Occipital lobe (tissue), 2 donors: ENCODE measurements around the gene NFU1. TPM values are rescaled to one million over a fixed set of nuclear protein-coding genes. Genes with fewer than 3 reads are reported as not detected.
"Not testable (repeated sequence)": the region's sequence is repeated elsewhere in the genome, so short reads cannot be mapped to it uniquely, and the experiment has no call there.

Source experiments
- DNase-seq: peaks from one replicate; lab custom pipeline; 2025; lab: John Stamatoyannopoulos, UW
- total RNA-seq: library from RNA; depleted of rRNA; stranded (reverse); fragments of >200 nt; gene quantifications from one replicate; pipeline ENCODE4 v1.2.3, GENCODE V29; 2014

The NFU1 gene
- total RNA-seq, 1 donor from 2014 or later, result 51.5 TPM

DNA sequence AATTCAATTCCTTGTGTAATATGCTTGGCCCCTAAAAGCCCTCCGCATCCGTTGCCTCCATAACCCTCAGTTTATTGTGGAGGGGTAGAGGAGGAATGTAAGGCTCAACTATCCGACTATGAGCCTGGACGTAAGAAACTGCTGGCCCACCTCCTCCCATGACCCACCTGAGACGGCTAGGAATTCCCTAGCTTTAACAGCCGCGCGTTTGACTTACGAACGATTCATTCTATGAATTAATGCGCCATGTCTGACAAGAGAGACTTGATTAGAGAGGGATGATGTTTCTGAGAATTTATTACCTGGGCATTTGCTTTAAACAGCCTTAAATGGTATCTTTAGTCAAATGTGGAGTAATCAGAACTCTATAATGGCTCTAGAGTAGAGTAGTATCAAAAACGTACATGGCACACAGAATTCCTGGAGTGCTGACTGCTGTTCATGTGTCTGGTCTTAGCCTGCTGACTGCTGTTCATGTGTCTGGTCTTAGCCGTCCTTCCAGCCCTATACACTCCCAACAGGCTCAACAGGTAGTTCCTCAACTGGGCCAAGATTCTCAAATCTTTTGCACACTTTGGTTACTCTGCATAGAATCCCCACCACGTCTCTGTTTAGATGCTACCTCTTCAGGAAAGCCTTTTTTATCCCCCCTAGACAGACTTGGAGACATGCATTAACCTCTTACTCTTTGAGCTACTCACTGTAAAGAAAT is 49.3 kb downstream of the NFU1 start:
- DNase-seq, result no peak

DNA sequence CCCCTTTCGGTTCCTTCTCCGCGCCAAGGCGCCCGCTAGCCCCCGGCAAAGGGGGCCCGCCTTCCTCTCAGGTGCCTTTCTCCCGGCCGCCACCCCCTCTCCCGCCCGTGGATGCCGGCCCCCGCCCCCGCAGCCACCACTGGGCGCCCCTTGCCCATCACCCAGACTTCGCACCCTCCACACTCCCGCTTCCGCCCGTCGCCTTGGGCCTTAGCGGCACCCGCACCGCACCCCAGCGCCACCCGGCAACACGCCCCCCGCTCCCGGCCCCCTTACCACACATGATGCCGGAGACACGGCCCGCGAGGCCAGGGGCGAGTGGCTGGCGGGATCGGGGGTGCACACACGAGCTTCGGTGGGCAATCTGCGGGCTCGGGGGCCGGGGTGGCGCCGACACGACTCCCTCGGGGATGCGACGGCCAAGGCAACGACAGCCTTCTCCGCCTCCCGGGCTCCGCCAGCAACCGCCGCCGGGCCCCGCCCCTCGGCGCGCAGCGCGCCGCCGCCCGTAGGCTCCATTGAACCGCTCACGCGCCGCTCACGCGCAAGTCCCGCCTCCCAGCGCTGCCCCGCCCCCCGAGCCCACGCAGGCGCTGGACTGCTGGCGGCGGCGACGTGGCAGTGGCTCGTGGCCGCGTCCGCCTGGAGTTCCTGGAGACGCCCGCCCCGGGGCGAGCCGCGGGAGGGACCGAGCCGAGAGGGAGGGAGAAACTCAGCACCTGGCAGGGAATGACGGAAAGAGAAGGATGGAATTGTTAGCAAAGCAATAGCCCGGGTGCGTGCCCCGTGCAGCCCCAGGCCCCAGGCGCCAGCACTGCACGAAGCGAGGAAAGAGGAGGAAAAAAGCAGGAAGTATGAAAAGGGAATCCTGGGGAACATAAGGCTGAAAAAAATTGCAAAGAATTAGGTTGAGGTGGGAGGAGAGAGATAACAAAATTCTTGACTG is 50.2 kb downstream of the NFU1 start, which contains the start of gene GFPT1:
Gene GFPT1 (minus strand): TSS at position 439 of the 946 bp plus-strand sequence. CDS start 156 bp downstream, at position 283.
- DNase-seq, result peak; percentile 85

DNA sequence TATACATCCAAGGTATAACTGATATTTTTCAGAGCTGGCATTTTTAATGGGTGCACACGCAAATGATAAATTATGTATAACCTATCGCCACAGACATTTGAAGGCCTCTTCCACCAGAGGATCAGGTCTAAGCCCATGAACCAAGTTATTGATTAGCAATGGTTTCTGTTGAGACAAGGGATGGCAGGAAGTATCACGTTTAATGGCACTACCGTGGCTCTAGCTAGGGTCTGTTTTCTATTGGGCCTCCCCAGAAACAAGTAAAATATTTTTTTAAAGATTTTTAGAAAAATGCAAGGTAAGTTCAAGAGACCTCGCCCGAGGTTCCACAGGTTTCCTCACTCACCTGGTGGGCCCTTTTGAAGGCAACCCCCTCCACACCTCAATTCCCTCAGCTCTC is 50.9 kb downstream of the NFU1 start:
- DNase-seq, result no peak

DNA sequence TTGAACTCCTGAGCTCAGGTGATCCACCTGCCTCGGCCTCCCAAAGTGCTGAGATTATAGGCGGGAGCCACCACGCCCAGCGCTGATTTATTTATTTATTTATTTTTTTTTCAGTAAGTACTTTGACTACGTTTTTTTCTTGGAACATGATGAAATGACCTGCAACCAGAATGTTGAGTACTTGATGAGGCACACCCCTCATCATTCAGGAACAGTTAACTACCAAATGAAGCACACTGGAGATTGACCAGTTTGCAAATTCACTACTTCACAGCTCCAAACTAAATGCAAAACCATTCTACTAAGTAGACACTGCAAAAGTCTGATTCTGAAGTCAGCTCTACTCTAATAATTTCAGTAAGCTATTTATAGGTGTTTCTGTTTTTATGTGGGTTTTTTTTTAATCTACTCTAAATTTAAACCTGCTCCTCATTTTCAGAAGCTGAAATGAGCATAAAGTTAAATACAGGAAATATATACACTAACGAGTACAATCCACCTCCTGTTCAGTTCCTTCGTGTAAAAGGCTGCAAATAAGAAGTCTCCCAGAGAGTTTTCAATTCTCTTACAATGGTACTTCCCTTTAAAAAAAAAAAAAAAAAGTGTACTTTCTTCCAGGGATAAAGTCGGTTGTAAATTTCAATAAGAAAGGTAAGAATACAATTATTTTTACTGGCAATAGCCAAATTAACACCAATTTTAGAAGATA is 51.6 kb downstream of the NFU1 start:
- DNase-seq, result no peak

DNA sequence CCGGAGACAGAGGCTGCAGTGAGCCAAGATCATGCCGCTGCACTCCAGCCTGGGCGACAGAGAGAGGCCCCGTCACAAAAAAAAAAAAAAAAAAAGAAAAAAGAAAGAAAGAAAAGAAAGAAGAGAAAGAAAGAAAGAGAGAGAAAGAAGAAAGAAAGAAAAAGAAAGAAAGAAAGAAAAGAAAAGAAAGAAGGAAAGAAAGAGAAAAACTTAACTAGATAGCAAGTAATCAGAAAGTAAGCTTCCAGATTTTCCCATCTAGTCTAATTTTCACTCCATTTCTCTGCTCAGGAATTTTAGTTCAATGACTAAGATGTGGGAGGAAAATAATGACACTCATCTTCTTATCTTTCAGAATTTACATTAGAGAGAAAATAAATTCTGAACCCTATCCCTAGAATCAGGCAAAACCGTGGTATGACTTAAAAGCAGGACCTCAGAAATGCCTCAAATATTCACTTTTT is 52.6 kb downstream of the NFU1 start:
- DNase-seq, result no peak

DNA sequence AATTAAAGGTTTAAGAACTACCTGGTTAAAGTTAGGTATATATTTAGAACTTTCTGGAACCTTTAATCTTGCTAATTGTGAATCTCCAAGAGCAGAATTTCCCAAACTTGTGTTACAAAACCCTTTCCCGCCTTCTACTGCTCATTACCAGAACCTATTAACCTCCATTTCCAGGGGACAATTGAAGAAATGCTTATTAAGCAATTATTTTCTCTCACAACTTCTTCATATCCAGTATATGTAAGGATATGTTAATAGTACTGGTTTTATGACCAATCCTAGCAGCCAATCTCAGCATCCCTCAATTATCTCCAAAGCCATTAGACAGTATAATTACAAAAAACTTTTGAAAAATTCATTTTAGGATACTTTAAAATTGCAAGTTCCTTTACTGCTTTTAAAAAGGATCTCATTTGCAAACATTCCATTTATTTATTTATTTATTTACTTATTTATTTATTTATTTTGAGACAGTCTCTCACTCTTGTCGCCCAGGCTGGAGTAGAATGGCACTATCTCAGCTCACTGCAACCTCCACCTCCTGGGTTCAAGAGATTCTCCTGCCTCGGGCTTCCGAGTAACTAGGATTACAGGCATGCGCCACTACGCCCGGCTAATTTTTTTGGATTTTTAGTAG is 53.9 kb downstream of the NFU1 start:
- DNase-seq, result no peak

DNA sequence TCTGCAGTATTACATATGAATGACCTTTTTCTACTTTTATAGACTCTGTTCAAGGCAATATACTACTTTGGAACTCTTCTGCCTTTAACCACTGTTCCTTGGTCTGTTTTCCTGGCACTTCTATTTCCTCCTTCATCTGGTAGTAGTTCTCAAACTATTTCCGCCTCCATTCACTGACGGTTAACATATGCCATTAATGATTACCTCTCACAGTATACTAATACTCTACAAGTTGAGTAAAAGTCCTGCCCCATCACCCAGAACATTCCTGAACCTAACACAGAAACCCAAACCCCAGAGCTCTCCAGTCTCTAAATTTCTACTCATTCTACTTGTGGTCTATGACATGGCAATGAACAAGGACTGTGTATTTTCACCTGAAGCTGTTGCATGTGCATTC is 54.7 kb downstream of the NFU1 start:
- no peak for DNase-seq

DNA sequence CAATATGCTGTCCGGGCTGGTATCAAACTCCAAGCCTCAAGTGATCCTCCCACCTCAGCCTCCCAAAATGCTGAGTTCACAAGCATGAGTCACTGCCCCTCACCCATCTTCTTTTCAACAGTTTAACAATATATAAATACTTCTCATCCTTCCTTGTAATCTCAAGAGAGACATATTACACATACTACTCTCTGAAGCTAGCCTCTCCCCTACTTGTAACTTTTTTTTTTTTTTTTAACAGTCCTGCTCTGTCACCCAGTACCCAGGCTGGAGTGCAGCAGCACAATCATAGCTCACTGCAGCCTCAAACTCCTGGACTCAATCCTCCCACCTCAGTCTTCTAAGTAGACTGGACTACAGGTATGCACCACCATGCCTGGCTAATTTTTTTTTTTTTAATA is 55.9 kb downstream of the NFU1 start:
- DNase-seq, result no peak

DNA sequence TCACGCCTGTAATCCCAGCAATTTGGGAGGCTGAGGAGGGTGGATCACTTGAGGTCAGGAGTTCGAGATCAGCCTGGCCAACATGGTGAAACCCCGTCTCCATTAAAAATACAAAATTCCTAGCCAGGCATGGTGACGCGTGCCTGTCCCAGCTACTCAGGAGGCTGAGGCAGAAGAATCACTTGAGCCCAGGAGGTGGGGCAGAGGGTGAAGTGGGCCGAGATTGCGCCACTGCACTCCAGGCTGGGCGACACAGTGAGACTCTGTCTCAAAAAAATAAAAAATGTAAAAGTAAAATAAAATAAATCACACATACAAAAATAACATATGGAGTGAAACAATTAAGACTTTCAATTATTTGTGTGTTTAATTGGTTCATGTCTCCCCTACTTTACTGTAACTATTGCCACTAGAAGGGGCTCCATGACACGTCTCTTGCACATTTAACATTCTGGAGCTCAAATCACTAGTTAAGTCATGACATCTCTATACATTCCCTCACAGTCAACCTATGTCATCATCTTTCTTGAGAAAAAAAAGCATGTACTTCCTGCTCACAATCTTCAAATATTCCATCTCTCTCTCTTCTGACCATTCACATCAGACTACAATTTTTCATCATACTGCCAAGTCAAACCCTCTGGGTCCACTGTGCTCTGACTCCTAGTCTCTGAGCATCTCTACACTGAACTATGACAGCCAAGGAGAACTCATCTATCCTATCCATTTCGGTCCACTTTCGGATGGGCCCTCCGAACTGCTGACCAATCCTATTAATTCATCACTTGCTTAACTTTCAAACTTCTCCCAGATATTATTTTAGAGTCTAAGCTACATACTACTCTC is 56.9 kb downstream of the NFU1 start:
- no peak for DNase-seq

DNA sequence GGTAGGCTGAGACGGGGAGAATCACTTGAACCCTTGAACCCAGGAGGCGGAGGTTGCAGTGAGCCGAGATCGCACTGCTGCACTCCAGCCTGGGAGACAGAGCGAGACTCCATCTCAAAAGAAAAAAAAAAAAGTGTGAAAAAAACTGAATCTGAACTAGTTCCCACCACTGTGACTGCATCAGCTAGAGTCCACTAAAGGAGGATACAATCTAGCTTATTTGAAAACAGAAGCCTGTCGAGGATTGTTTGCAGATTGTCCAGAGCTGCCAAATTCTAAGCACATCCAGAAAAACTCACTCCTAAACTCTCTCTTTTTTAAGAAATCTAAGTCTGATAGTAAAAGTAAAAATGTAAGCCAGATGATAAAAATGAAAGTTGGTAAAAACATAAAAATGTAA is 60.8 kb downstream of the NFU1 start:
- no peak for DNase-seq

DNA sequence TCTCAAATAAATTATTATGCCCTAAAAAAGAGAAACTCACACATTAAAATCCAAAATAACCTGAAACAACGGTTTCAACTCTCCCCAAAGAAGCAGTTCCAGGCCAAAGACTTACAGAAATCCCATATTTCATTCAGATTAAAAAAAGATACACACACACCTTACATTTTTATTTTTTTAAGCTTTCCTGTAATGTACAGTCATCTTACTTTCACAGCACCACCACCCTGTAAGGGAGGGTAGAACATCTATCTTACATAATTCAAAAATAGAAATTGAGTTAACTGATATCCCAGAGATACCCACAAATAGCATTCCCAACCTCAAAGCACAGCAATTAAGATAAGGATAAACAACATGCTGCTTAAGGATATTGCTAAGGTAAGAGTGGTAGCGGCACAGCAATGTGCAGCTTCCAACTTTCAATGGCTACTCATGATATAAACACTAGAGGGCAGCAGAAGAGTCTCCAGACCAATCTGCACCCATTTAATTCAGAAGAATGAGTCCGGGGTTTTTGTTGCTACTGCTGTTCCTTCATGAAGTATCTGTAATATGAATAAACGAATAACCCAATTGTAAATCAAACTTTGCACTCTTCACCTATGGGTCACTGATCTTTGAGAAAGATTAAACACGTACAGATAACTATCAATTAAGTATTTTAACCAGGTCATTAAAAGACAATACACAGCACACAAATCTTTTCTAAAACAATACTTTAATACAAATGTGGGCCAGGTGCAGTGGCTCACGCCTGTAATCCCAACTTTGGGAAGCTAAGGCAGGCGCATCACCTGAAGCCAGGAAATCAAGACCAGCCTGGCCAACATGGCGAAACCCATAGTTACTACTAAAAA is 61.5 kb downstream of the NFU1 start:
- DNase-seq, result no peak

DNA sequence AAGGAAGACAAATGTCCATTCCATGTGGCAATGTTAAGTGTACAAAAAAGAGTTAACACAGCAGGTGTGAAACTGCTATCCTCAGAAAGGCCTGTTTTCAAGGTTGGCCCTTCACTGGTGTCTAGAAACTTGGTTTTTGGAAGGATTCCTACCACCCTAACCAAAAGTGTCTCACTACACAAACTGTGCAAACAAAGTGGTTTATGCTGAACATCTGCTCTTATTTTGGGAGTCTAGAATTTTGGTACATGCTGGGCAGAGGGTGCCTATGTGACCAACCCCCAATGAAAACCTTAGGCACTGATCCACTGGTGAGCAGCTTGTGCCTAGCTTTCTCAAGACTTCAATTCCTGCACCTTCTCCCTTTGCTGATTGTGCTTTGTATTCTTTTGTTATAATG is 64.5 kb downstream of the NFU1 start:
- DNase-seq, result no peak

DNA sequence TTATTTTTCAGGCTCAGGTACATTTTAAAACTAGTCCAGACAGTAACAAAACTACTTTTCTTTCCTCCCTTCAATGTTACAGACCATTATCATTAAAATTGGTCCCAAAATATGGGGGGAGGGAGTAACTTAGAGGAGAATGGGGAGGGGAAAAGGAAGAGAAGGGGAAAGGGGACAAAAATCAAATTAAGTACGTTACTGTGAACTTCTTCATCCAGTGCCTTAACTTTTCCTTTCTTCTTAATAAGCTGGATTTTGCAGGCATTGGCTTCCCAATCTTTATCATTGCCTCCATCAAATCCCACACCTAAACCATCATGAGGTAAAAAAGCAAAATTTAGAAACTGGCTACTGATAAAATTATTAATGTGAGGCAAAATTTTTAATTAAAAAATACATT is 67.4 kb downstream of the NFU1 start:
- DNase-seq, result no peak

DNA sequence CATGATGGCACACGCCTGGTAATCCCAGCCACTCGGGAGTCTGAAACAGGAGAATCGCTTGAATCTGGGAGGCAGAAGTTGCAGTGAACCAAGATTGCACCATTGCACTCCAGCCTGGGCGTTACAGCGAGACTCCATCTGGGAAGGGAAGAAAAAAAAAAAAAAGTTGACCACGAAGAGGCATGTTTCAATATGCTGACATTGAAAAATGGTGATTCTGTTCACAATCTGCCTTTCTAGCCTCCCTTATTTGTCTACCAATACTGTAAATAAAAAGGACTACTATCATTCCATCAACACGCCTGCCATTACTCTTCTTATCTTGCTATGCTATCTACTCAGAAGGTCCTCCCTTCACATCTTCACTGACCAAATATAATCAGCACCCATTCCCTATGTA is 68.6 kb downstream of the NFU1 start:
- no peak for DNase-seq

DNA sequence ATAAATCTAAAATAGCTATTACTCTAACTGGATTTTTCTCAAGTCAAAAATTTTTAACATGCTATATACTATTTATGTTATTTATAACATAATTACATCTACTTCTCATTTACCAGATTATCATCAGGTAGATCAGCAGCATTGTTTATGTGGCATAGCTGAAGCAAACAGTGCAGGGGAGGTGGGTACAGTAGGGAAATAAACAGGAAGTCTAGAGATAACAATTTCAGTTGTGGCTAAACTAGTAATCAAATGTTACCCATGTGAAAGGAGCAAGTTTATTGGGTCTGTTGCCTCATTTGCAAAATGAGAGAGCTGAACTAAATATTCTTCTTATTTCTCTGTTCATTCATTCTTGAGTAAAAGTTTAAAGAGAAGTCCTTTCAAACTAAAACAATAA is 77.9 kb downstream of the NFU1 start:
- no peak for DNase-seq

DNA sequence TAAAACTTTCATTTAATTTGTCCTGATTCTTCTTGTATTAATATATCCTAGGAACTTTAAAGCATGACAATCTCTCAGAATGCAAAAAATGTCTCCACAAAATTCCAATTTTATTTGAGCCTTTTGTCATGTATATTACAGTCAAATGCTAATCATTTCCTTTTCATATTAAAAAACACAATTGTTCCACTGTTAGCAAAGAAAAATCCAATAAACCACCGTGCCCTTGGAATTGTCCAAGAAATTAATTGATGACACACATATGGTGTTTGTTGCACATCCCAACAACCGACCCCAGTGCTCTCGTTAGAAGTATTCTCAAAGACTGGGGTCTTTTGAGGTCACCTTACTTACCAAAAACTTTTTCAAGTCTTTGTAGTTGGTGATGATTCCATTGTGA is 78.3 kb downstream of the NFU1 start:
- no peak for DNase-seq

DNA sequence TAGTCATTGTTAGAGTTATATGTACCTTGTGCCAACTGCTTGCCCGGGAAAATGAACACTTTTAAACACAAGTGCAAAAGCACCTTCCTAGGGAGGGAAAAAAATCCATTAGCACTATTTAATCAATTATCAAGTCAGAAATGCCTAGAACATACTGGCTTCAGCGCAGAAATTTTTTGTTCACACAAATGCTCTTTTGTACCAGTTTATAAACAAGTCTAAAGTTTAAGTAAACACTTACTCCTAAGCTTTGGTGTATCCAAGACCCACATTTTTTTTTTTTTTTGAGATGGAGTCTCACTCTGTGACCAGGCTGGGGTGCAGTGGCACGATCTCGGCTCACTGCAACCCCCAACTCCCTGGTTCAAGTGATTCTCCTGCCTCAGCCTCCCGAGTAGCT is 80.8 kb downstream of the NFU1 start:
- DNase-seq, result no peak

DNA sequence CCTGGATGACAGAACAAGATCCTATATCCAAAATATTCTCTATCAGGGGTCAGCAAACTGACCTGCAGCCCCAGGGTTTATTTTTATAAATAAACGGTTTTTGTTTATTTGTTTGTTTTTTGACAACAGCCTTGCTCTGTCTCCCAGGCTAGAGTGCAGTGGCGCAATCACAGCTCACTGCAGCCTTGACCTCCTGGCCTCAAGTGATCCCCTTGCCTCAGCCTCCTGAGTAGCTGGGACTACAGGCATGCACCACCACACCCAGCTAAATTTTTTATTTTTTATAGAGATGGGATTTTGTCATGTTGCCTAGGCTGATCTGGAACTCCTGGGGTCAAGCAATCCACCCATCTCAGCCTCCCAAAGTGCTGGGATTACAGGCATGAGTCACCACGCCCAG is 82.3 kb downstream of the NFU1 start:
- DNase-seq, result not testable (repeated sequence)

DNA sequence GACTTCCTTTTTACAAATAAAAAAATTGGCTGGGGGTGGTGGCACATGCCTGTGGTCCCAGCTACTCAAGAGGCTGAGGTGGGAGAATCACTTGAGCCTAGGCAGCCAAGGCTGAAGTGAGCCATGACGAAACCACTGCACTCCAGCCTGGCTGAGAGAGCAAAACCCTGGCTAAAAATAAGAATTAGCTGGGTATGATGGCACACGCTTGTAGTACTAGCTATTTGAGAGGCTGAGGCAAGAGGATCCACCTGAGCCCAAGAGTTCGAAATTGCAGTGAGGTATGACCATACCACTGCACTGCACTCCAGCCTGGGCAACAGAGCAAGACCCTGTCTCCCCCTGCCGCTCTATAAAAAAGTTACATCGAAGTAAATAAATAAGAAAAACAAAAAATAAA is 83.9 kb downstream of the NFU1 start:
- no peak for DNase-seq

DNA sequence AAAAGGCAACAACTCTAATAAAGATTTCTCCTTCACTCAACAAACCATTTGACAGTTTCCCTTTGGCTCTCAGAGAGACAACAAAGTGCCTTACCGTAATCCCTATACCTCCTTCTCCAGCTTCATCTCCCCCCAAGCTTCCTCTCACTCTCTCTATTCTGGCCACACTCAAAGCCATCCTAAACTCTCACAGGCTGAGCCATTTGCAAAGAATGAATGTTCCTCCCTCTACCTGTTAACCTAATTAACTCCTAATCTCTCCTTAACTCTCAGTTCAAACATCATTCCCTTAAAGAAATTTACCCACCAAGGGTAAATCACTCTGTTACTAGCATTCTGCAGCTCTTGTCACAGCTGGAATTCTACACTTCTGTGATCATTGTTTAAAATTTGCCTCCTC is 88.5 kb downstream of the NFU1 start:
- no peak for DNase-seq
